ENCODE data around the gene GATC.

DNA sequence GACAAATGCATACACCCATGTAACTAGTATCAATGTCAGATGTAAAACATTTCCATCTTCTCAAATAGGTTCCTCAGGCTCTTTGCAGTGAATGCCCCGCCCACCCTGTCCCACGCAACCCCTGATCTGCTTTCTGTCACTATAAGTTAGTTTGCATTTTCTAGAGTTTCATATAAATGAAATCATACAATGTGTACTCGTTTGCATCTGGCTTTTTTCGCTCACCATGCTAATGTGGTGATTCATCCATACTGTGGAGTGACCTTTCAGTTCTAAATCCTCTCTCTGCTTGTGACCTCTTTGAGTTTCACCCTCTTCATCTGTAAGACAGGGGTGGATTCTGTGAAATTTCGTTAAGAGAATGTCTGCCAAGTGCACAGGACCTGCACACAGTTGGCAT lies 46.7 kb upstream of the GATC start:
- TF ChIP-seq POLR2A (IDR thresholded peaks at IDR 0.05; ENCODE audit: extremely low read depth, insufficient read length) = no peak
- TF ChIP-seq, protein P1, sequence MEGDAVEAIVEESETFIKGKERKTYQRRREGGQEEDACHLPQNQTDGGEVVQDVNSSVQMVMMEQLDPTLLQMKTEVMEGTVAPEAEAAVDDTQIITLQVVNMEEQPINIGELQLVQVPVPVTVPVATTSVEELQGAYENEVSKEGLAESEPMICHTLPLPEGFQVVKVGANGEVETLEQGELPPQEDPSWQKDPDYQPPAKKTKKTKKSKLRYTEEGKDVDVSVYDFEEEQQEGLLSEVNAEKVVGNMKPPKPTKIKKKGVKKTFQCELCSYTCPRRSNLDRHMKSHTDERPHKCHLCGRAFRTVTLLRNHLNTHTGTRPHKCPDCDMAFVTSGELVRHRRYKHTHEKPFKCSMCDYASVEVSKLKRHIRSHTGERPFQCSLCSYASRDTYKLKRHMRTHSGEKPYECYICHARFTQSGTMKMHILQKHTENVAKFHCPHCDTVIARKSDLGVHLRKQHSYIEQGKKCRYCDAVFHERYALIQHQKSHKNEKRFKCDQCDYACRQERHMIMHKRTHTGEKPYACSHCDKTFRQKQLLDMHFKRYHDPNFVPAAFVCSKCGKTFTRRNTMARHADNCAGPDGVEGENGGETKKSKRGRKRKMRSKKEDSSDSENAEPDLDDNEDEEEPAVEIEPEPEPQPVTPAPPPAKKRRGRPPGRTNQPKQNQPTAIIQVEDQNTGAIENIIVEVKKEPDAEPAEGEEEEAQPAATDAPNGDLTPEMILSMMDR (IDR thresholded peaks at IDR 0.05; ENCODE audit: low read depth, low read length) = no peak
- TF ChIP-seq, protein P2, sequence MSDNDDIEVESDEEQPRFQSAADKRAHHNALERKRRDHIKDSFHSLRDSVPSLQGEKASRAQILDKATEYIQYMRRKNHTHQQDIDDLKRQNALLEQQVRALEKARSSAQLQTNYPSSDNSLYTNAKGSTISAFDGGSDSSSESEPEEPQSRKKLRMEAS (IDR thresholded peaks at IDR 0.05; ENCODE audit: low read depth, low read length) = no peak
- no peak for TF ChIP-seq MYC (IDR thresholded peaks at IDR 0.05; ENCODE audit: low read depth, low read length)

All from NB4 (cell line).